ENCODE results near the gene CUX1. TPM values are rescaled to one million over a fixed set of nuclear protein-coding genes. Genes with fewer than 3 reads are reported as not detected.

CUX1 gene
- total RNA-seq, 1 experiment from 2014 or later: 116 TPM

DNA sequence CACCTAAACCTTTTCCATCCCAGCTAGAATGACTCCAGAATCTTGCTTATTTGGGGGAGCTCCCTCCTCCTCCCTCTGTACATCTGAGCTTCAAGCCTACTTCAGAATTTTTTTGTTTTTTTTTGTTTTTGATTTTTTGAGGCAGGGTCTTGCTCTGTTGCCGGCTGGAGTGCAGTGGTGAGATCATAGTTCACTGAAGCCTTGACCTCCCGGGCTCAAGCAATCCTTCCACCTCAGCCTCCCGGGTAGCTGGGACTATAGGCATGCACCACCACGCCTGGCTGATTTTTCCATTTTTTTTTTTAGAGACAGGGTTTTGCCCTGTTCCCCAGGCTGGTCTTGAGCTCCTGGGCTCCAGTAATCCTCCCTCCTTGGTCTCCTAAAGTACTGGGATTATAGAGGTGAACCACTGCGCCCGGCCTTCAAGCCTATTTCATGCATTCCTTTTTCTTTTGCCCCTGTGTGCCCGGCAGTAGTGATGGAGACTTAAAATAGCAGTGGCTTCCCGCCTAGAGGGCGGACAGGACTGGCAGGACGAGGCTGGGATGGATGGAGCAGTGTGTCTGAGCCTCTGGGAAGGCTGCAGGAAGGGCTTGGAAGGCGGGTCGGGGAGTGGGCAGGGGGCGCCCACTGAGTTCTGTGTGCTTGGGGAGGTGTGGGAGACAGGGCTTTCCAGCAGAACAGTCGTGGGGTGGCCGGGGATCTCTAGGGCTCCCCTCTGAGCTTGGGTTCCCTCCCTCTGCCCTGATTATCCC lies 8.8 kb downstream of the CUX1 start:
- no peak overlapping the region for H3K4me3 Mint-ChIP-seq (ENCODE audit: unreplicated experiment)
- H3K36me3 ChIP-seq (ENCODE audit: control insufficient read depth, insufficient read depth, low read length): no peaks in the 10 kb centered on the region; the same call in 1 of the 2 replicates
- TF ChIP-seq, protein P1, sequence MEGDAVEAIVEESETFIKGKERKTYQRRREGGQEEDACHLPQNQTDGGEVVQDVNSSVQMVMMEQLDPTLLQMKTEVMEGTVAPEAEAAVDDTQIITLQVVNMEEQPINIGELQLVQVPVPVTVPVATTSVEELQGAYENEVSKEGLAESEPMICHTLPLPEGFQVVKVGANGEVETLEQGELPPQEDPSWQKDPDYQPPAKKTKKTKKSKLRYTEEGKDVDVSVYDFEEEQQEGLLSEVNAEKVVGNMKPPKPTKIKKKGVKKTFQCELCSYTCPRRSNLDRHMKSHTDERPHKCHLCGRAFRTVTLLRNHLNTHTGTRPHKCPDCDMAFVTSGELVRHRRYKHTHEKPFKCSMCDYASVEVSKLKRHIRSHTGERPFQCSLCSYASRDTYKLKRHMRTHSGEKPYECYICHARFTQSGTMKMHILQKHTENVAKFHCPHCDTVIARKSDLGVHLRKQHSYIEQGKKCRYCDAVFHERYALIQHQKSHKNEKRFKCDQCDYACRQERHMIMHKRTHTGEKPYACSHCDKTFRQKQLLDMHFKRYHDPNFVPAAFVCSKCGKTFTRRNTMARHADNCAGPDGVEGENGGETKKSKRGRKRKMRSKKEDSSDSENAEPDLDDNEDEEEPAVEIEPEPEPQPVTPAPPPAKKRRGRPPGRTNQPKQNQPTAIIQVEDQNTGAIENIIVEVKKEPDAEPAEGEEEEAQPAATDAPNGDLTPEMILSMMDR (IDR thresholded peaks at IDR 0.05; ENCODE audit: insufficient read depth in 1 of 2, low read depth in 1 of 2, low read length in 1 of 2, severe bottlenecking in 1 of 2, unreplicated experiment in 1 of 2): no peak
- ChIA-PET CTCF (no interaction called here), POLR2A (no interaction called here)
- no peaks in the 10 kb centered on the region for H3K4me1 ChIP-seq
- no peak overlapping the region for H3K27ac Mint-ChIP-seq (ENCODE audit: unreplicated experiment)
- H3K4me3 ChIP-seq (ENCODE audit: low read depth, low read length): no peak overlapping the region
- H3K9me3 Mint-ChIP-seq (ENCODE audit: unreplicated experiment): no peaks in the 10 kb centered on the region
- H3K27me3 ChIP-seq (replicated peaks; ENCODE audit: control insufficient read depth, insufficient read depth, low read length): no peaks in the 10 kb centered on the region
- H3K4me1 Mint-ChIP-seq (ENCODE audit: low read depth, unreplicated experiment): peaks cover 12% of the 10 kb centered on the region
- H3K36me3 Mint-ChIP-seq (ENCODE audit: insufficient read depth, unreplicated experiment): peaks cover 75% of the 10 kb centered on the region
- H3K27me3 Mint-ChIP-seq (ENCODE audit: insufficient read depth, unreplicated experiment): no peaks in the 10 kb centered on the region
- no peaks in the 10 kb centered on the region for H3K9me3 ChIP-seq
- DNase-seq: no peak
- BruUV-seq (replicated peaks): no TSS peak
- intact Hi-C loops (cut with micrococcal nuclease; ENCODE audit: unreplicated experiment): no loop called here

DNA sequence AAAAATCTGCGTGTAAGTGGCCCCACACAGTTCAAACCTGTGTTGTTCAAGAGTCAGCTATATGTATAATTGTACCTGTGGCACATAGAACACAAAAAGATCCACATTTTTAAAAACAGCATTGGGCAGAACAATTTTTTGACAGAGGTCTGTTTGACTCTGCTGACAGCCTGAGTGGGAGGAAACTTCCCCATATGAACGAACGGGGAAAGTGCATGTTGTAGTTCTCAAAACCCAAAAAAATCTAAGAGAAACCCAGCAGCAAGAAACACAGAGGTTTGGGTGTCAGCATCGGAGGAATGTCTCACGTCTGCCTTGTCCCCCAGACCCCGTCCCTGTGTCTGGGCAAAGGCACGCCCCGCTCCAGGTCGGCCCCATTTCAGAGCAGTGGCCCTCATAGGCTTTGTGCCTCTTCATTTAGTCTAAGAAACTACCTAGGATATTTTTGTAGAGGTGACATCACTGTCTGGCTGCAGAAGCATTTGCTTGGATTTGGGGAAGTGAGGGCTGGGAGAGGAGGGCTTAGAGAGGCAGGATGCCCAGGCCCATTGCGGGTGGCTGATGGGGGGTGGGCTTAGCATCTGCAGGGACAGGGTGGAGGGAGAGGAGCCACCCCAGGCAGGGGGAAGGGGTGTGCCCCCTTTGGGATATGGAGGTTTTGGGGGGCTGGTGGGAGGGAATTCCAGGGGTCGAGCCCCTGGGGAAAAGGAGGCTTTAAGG lies 11.0 kb downstream of the CUX1 start:
- Mint-ChIP-seq H3K9me3 (ENCODE audit: unreplicated experiment) (no peaks in the 10 kb centered on the region), H3K4me3 (ENCODE audit: unreplicated experiment) (no peak overlapping the region), H3K36me3 (ENCODE audit: insufficient read depth, unreplicated experiment) (peaks cover 83% of the 10 kb centered on the region), H3K27ac (ENCODE audit: unreplicated experiment) (no peak overlapping the region), H3K27me3 (ENCODE audit: insufficient read depth, unreplicated experiment) (no peaks in the 10 kb centered on the region), H3K4me1 (ENCODE audit: low read depth, unreplicated experiment) (peaks cover 12% of the 10 kb centered on the region)
- ChIA-PET CTCF (no interaction called here), POLR2A (no interaction called here)
- TF ChIP-seq, protein P1 (IDR thresholded peaks at IDR 0.05; ENCODE audit: insufficient read depth in 1 of 2, low read depth in 1 of 2, low read length in 1 of 2, severe bottlenecking in 1 of 2, unreplicated experiment in 1 of 2): no peak
- no peak for DNase-seq
- Histone ChIP-seq H3K4me3 (ENCODE audit: low read depth, low read length) (no peak overlapping the region), H3K9me3 (no peaks in the 10 kb centered on the region), H3K27me3 (replicated peaks; ENCODE audit: control insufficient read depth, insufficient read depth, low read length) (no peaks in the 10 kb centered on the region), H3K4me1 (no peaks in the 10 kb centered on the region), H3K36me3 (ENCODE audit: control insufficient read depth, insufficient read depth, low read length) (no peaks in the 10 kb centered on the region; the same call in 1 of the 2 replicates)
- intact Hi-C loops (cut with micrococcal nuclease; ENCODE audit: unreplicated experiment): no loop called here
- no TSS peak for BruUV-seq (replicated peaks)

DNA sequence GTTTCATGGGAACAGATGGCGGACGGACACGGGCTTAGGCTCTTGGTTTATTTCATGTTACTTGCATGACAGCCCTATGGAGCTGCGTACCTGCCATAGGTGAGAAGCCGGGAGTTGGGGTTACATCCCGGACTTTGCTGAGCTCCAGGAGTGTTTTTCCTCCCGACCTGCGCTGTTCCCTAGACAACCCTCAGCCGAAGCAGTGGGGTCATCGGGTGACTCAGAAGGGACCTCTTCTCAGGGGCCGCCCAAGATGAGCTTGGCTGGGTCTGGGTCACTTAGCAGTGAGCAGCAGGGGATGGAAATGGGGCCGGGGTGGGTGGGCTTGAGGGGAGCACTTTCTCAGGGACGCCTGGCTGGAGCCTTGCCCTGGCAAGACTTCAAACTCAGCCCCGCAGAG lies 11.9 kb downstream of the CUX1 start:
- no peak overlapping the region for H3K4me3 ChIP-seq (ENCODE audit: low read depth, low read length)
- TF ChIP-seq, protein P1 (IDR thresholded peaks at IDR 0.05; ENCODE audit: insufficient read depth in 1 of 2, low read depth in 1 of 2, low read length in 1 of 2, severe bottlenecking in 1 of 2, unreplicated experiment in 1 of 2): no peak
- CTCF ChIA-PET: no interaction called here
- H3K4me1 ChIP-seq: no peaks in the 10 kb centered on the region
- no peak overlapping the region for H3K4me3 Mint-ChIP-seq (ENCODE audit: unreplicated experiment)
- no TSS peak for BruUV-seq (replicated peaks)
- peaks cover 81% of the 10 kb centered on the region for H3K36me3 Mint-ChIP-seq (ENCODE audit: insufficient read depth, unreplicated experiment)
- no peaks in the 10 kb centered on the region for H3K27me3 ChIP-seq (replicated peaks; ENCODE audit: control insufficient read depth, insufficient read depth, low read length)
- DNase-seq: no peak
- POLR2A ChIA-PET: no interaction called here
- H3K9me3 Mint-ChIP-seq (ENCODE audit: unreplicated experiment): no peaks in the 10 kb centered on the region
- no peak overlapping the region for H3K27ac Mint-ChIP-seq (ENCODE audit: unreplicated experiment)
- H3K27me3 Mint-ChIP-seq (ENCODE audit: insufficient read depth, unreplicated experiment): no peaks in the 10 kb centered on the region
- intact Hi-C loops (cut with micrococcal nuclease; ENCODE audit: unreplicated experiment): no loop called here
- peaks cover 12% of the 10 kb centered on the region for H3K4me1 Mint-ChIP-seq (ENCODE audit: low read depth, unreplicated experiment)
- no peaks in the 10 kb centered on the region; the same call in 1 of the 2 replicates for H3K36me3 ChIP-seq (ENCODE audit: control insufficient read depth, insufficient read depth, low read length)
- H3K9me3 ChIP-seq: no peaks in the 10 kb centered on the region

All from Caco-2 (cell line).